K562 (cell line): ENCODE measurements around the gene NDUFAF3. TPM values are rescaled to one million over a fixed set of nuclear protein-coding genes. Genes with fewer than 3 reads are reported as not detected.

Experiments used
- ATAC-seq: fragments of 200-7000 bp; cut with Tn5 transposase; 3 replicates; pipeline ENCODE4 v1.9.1; 2020; ENCODE audit warnings: moderate library complexity
- BruUV-seq: library from RNA; stranded (reverse); fragments of 400-500 nt; replicated peaks from 2 replicates; lab custom pipeline; 2021; lab: Mats Ljungman, UMichigan
- CTCF ChIA-PET: fragments of 300-600 bp; formaldehyde crosslinking; extraction: SDS; loops from one replicate; lab custom pipeline; 2021; ENCODE audit warnings: low intra/inter-chr PET ratio; lab: Yijun Ruan, JAX
- POLR2A ChIA-PET: fragments of 300-600, 350-650 bp; sonication (Branson Sonifier 250); formaldehyde crosslinking; extraction: SDS; loops from one replicate; lab custom pipeline; 2021; ENCODE audit warnings: antibody characterized with exemption, inconsistent platforms; lab: Yijun Ruan, JAX
- DNase-seq, 4 experiments: peaks; one replicate each; pipeline versions ENCODE4 v3.0.0 to v3.0.0-alpha.2; 2011 to 2018; ENCODE audit warnings: low spot score in 3 of 4, mixed read lengths in 3 of 4; ENCODE audit errors: extremely low read depth in 1 of 4
- FAIRE-seq: peaks from 2 replicates; lab custom pipeline; 2011; peaks lifted over from hg19 to GRCh38; lab: Jason Lieb, UNC
- H2AFZ ChIP-seq: 2 replicates; pipeline ENCODE4 v1.6.0; 2011; ENCODE audit warnings: low read depth, low read length, control low read depth, inconsistent platforms
- H3K27ac ChIP-seq: fragments of 200-600 bp; 3 replicates; pipeline ENCODE4 v1.8.0; 2011; ENCODE audit warnings: low read depth, mild to moderate bottlenecking, control low read depth, inconsistent platforms, low read length, moderate library complexity, mixed read lengths; ENCODE audit errors: extremely low read depth
- H3K27me3 ChIP-seq, 2 experiments: fragments of 300-600 bp in 1 of 2; 2 replicates in 1 of 2; 3 replicates in 1 of 2; pipeline versions ENCODE4 v1.6.0 to v1.8.0; 2011; ENCODE audit warnings: inconsistent platforms in 2 of 2, low read length in 2 of 2, mild to moderate bottlenecking in 1 of 2, mixed read lengths in 1 of 2, moderate library complexity in 1 of 2; ENCODE audit not compliant: control insufficient read depth in 2 of 2, insufficient read depth in 2 of 2
- H3K36me3 ChIP-seq: fragments of 300-600 bp; 3 replicates; pipeline ENCODE4 v1.8.0; 2011; ENCODE audit warnings: mild to moderate bottlenecking, low read length, inconsistent platforms; ENCODE audit not compliant: control insufficient read depth, insufficient read depth
- H3K4me1 ChIP-seq, 2 experiments: fragments of 200-600 bp in 1 of 2; replicated peaks in 1 of 2; 2 replicates in 1 of 2; 3 replicates in 1 of 2; pipeline versions ENCODE4 v1.5.1 to v1.8.0; 2011; ENCODE audit warnings: inconsistent platforms in 2 of 2, low read length in 2 of 2, mild to moderate bottlenecking in 1 of 2, mixed read lengths in 1 of 2, moderate library complexity in 1 of 2; ENCODE audit not compliant: control insufficient read depth in 2 of 2, insufficient read depth in 2 of 2
- H3K4me2 ChIP-seq: 2 replicates; pipeline ENCODE4 v1.6.1; 2011; ENCODE audit warnings: low read length, control low read depth, inconsistent platforms, mixed read lengths; ENCODE audit not compliant: insufficient read depth
- H3K4me3 ChIP-seq: fragments of 200-600 bp; sonication (generic), shearing (Covaris generic); 2 replicates; pipeline ENCODE4 v1.5.1; 2016; ENCODE audit warnings: control low read depth, inconsistent platforms
- H3K79me2 ChIP-seq: fragments of 200-600 bp; 3 replicates; pipeline ENCODE4 v1.8.0; 2011; ENCODE audit warnings: low read length, inconsistent platforms; ENCODE audit not compliant: control insufficient read depth, insufficient read depth
- H3K9ac ChIP-seq, 2 experiments: 2 replicates each; pipeline versions ENCODE4 v1.6.0 to v1.6.1; 2011; ENCODE audit warnings: low read depth in 2 of 2, low read length in 2 of 2, control low read depth in 1 of 2, inconsistent platforms in 1 of 2, mild to moderate bottlenecking in 1 of 2, mixed read lengths in 1 of 2; ENCODE audit not compliant: insufficient read depth in 1 of 2
- H3K9me1 ChIP-seq: one replicate; pipeline ENCODE4 v1.6.0; 2011; ENCODE audit warnings: inconsistent platforms, mild to moderate bottlenecking, low read length, moderate library complexity; ENCODE audit not compliant: control insufficient read depth, insufficient read depth
- H3K9me3 ChIP-seq: replicated peaks from 2 replicates; pipeline ENCODE4 v1.5.1; 2011; ENCODE audit warnings: low read depth, low read length, inconsistent platforms; ENCODE audit not compliant: control insufficient read depth, insufficient read depth
- H4K20me1 ChIP-seq: replicated peaks from 2 replicates; pipeline ENCODE4 v1.6.1; 2011; ENCODE audit warnings: low read length, inconsistent platforms, mixed read lengths; ENCODE audit not compliant: control insufficient read depth, insufficient read depth
- CHD1 ChIP-seq: fragments of 200-600 bp; sonication (generic); IDR thresholded peaks from one replicate; pipeline ENCODE4 v1.6.1; 2012; ENCODE audit warnings: mild to moderate bottlenecking, moderate library complexity, low read length, inconsistent platforms
- EP300 ChIP-seq: IDR thresholded peaks from 2 replicates; pipeline ENCODE4 v1.6.1; 2012; ENCODE audit warnings: low read length, improper control_type of control experiment
- HDAC3 ChIP-seq: fragments of 450-650 bp; IDR thresholded peaks from 2 replicates; pipeline ENCODE4 v1.6.1; 2018; ENCODE audit warnings: borderline replicate concordance, mild to moderate bottlenecking, moderate library complexity; ENCODE audit not compliant: partially characterized antibody
- POLR2AphosphoS2 ChIP-seq: IDR thresholded peaks from 2 replicates; pipeline ENCODE4 v1.6.1; 2012; ENCODE audit warnings: low read length, improper control_type of control experiment
- POLR2AphosphoS5 ChIP-seq: IDR thresholded peaks from 2 replicates; pipeline ENCODE4 v1.6.1; 2011; ENCODE audit warnings: mild to moderate bottlenecking, low read depth, low read length, moderate library complexity; ENCODE audit not compliant: control insufficient read depth, insufficient read depth
- PRPF4 ChIP-seq: fragments of 200-400 bp; formaldehyde crosslinking; IDR thresholded peaks from one replicate; pipeline ENCODE4 v1.6.1; 2017; ENCODE audit warnings: low read length, low read depth, mild to moderate bottlenecking; ENCODE audit not compliant: insufficient read depth, poor library complexity, severe bottlenecking
- SOX6 ChIP-seq: fragments of 450-650 bp; IDR thresholded peaks from 2 replicates; pipeline ENCODE4 v1.6.1; 2014; ENCODE audit warnings: mild to moderate bottlenecking
- SUPT5H ChIP-seq: fragments of 450-650 bp; IDR thresholded peaks from 2 replicates; pipeline ENCODE4 v1.6.1; 2016
- WGBS: fragments of 100-300 bp; shearing (Covaris generic); methylation state at CpG from one replicate; pipeline ENCODE4 v1.1.6; 2016; ENCODE audit warnings: low coverage, mixed read lengths; ENCODE audit not compliant: insufficient coverage; ENCODE audit errors: missing lambda C conversion rate; 5-methylcytosine and 5-hydroxymethylcytosine counted together
- in situ Hi-C: fragments of 300-500 bp; cut with MboI; formaldehyde crosslinking; loops from 4 replicates; pipeline ENCODE4 v1.15.0; 2018; ENCODE audit warnings: inconsistent platforms, mixed read lengths
- intact Hi-C: fragments of 100-400 bp; cut with micrococcal nuclease; formaldehyde crosslinking; loops from 2 replicates; pipeline ENCODE4 v1.14.2; 2022
- polyA plus RNA-seq, 8 experiments: library from polyadenylated mRNA; depleted of rRNA in 4 of 8; stranded (reverse) in 5 of 8; unstranded in 3 of 8; fragments of >200 nt; fragmentation: Nextera tagmentation in 2 of 8; fragmentation: Illumina TruSeq in 1 of 8; extraction: Ambion mirVana in 2 of 8; extraction: Trizol in 1 of 8; gene quantifications; 2 replicates each; pipeline versions ENCODE4 v1.2.1 to v1.2.3, GENCODE V29; 2011 to 2014; ENCODE audit warnings: inconsistent platforms in 1 of 8, missing spikeins in 1 of 8
- total RNA-seq, 7 experiments: library from RNA; depleted of rRNA in 6 of 7; stranded (reverse); fragments of >200 nt in 6 of 7; fragmentation: Illumina TruSeq in 2 of 7; extraction: Trizol in 2 of 7; gene quantifications; 2 replicates each; pipeline versions ENCODE4 v1.2.1 to v1.2.3, GENCODE V29; 2011 to 2021; ENCODE audit warnings: low replicate concordance in 1 of 7
- TF ChIP-seq, protein P1 (sequence below): sonication (generic); formaldehyde crosslinking; IDR thresholded peaks from 2 replicates; pipeline ENCODE4 v1.8.0; 2022; ENCODE audit warnings: missing genetic modification reagents, mild to moderate bottlenecking, moderate library complexity, borderline replicate concordance

Gene NDUFAF3
- total and polyA plus RNA-seq, 9 of the 15 experiments (the other 6 are each of a cell fraction or from before 2014, with no cell fraction given) = 17.0 to 127 (median 36.3) TPM

DNA sequence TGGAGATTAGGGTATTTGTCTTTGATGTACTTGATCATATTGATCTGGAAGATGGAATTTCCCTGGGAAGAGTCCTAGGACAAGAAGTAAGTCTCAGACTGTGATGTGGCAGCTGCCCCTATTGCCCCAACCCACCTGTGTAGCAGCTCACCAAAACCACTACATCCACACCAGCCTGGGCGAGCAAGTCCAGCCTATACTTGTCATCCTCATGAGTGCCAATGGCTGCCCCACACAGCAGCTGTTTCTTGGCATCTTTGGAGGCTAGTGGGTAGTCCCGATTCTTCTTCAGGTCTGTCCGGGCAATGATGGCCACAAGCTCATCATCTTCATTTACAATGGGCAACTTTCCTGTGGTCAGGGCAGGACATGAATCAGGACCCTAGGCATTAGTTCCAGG is 4.6 kb downstream of the NDUFAF3 start:
- POLR2A ChIA-PET = interaction anchor here (0.7 to 3.8 kb wide), 6 partner anchors 18 to 67 kb away, joined by 3 to 19 read pairs (median 4); partner anchors contain the start of gene QRICH1
- H3K79me2 ChIP-seq = peaks cover 79% of the 10 kb centered on the region
- H3K4me2 ChIP-seq = no peak overlapping the region
- intact Hi-C loops (loop anchor here (10.0 kb wide), 1 partner anchor 138 kb away; the partner anchor contains the start of gene CCDC71), in situ Hi-C loops (no loop called here)
- ATAC-seq = no peak
- H4K20me1 ChIP-seq = peaks cover 12% of the 10 kb centered on the region
- 95% methylated on average over 3 of the region's 3 CpGs for WGBS
- H3K4me3 ChIP-seq = no peak overlapping the region
- CTCF ChIA-PET = no interaction called here
- H2AFZ ChIP-seq = no peak overlapping the region
- no peak for DNase-seq
- H3K9ac ChIP-seq = no peak overlapping the region
- no TSS peak for BruUV-seq
- peaks cover 9% of the 10 kb centered on the region for H3K9me1 ChIP-seq
- peaks cover 37 to 59% of the 10 kb centered on the region in 2 experiments; a peak in 4 of 5 replicates for H3K4me1 ChIP-seq
- no peak overlapping the region for H3K27ac ChIP-seq
- H3K9me3 ChIP-seq = no peaks in the 10 kb centered on the region
- TF ChIP-seq CHD1 (no peak), SUPT5H (0 out of 2 replicates have a peak, but pooled peaks have one; percentile 10)
- H3K36me3 ChIP-seq = peaks cover 80% of the 10 kb centered on the region
- no peak for FAIRE-seq
- no peaks in the 10 kb centered on the region for H3K27me3 ChIP-seq

DNA sequence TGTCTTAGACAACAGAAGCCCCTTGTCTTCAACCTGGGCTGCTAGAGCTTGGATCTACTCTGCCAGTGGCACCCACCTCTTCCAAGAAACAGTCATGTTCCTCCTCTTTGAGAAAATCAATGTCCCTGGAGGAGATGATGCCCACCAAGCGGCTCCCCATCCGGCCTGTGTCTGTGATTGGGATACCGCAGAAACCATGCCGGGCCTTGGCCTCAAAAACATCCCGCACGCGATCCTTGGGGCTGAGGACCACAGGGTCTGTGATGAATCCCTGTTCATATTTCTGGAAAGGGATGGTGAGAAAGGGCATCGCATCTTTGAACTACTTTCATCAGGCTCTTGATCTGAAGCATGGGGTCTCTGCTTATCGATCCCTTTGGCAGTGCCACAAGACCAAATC is 5.7 kb downstream of the NDUFAF3 start:
- Histone ChIP-seq H3K9me1 (peaks cover 9% of the 10 kb centered on the region), H3K9ac (peak overlapping the region in 1 of 2 experiments; percentile 15; a peak in 2 of 4 replicates), H3K36me3 (peaks cover 89% of the 10 kb centered on the region), H3K4me3 (peak overlapping the region; percentile 74; the same call in 1 of the 2 replicates), H3K27me3 (no peaks in the 10 kb centered on the region), H3K27ac (peak overlapping the region; percentile 89), H3K9me3 (no peaks in the 10 kb centered on the region), H3K4me2 (peak overlapping the region; percentile 100), H4K20me1 (peaks cover 12% of the 10 kb centered on the region), H3K4me1 (peaks cover 37 to 50% of the 10 kb centered on the region in 2 experiments; a peak in 4 of 5 replicates), H3K79me2 (peaks cover 68% of the 10 kb centered on the region), H2AFZ (no peak overlapping the region)
- no peak for FAIRE-seq
- TF ChIP-seq PRPF4 (no peak), POLR2AphosphoS5 (0 out of 2 replicates have a peak, but pooled peaks have one; percentile 7), POLR2AphosphoS2 (0 out of 2 replicates have a peak, but pooled peaks have one; percentile 5), HDAC3 (no peak), SOX6 (no peak), EP300 (no peak)
- TF ChIP-seq, protein P1, sequence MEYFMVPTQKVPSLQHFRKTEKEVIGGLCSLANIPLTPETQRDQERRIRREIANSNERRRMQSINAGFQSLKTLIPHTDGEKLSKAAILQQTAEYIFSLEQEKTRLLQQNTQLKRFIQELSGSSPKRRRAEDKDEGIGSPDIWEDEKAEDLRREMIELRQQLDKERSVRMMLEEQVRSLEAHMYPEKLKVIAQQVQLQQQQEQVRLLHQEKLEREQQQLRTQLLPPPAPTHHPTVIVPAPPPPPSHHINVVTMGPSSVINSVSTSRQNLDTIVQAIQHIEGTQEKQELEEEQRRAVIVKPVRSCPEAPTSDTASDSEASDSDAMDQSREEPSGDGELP (CRISPR knock-in tag) = no peak
- ChIA-PET CTCF (no interaction called here), POLR2A (interaction anchor here (0.6 to 3.8 kb wide), 4 partner anchors 8 to 667 kb away, joined by 3 to 19 read pairs (median 9); partner anchors contain the start of genes DALRD3 and QRICH1)
- intact Hi-C loops = loop anchor here (2.0 to 10.0 kb wide), 2 partner anchors 67 to 137 kb away; partner anchors contain the start of genes CCDC71 and QRICH1
- in situ Hi-C loops = no loop called here
- no TSS peak for BruUV-seq
- 80% methylated on average over 8 of the region's 9 CpGs for WGBS
- ATAC-seq = no peak
- no peak for DNase-seq
